HEK293 (cell line): ENCODE results near the gene CYP4F8.

Experiments
- CTCF ChIA-PET: fragments of 350-600 bp; formaldehyde crosslinking; extraction: SDS; loops from one replicate; lab custom pipeline; 2021; ENCODE audit warnings: antibody characterized with exemption; lab: Yijun Ruan, JAX
- POLR2A ChIA-PET: fragments of 300-600 bp; formaldehyde crosslinking; extraction: SDS; loops from one replicate; lab custom pipeline; 2020; ENCODE audit warnings: antibody characterized with exemption, inconsistent platforms; lab: Yijun Ruan, JAX
- H3K27ac ChIP-seq: fragments of 200-500 bp; sonication (Bioruptor generic); 2 replicates; pipeline ENCODE4 v1.5.1; 2014; ENCODE audit warnings: low read depth, low read length, control low read depth, inconsistent platforms; ENCODE audit errors: extremely low read depth
- H3K36me3 ChIP-seq, 2 experiments: fragments of 200-500 bp in 1 of 2; sonication (Bioruptor generic) in 1 of 2; 1 replicate in 1 of 2; 2 replicates in 1 of 2; pipeline ENCODE4 v1.5.1; 2014 to 2017; ENCODE audit warnings: inconsistent platforms in 2 of 2, low read length in 2 of 2; ENCODE audit not compliant: control insufficient read depth in 2 of 2, insufficient read depth in 1 of 2
- H3K4me1 ChIP-seq: fragments of 200-500 bp; sonication (Bioruptor generic); 2 replicates; pipeline ENCODE4 v1.5.1; 2014; ENCODE audit warnings: mild to moderate bottlenecking, low read length, inconsistent platforms; ENCODE audit not compliant: control insufficient read depth, insufficient read depth
- H3K4me3 ChIP-seq: 2 replicates; pipeline ENCODE4 v1.5.1; 2011; ENCODE audit warnings: low read depth, mild to moderate bottlenecking, control low read depth, low read length, moderate library complexity
- H3K9me3 ChIP-seq: fragments of 200-500 bp; sonication (Bioruptor generic); 2 replicates; pipeline ENCODE4 v1.5.1; 2014; ENCODE audit warnings: low read depth, low read length, inconsistent platforms; ENCODE audit not compliant: control insufficient read depth, insufficient read depth
- BCL11A ChIP-seq: fragments of 450-650 bp; formaldehyde crosslinking; IDR thresholded peaks from 2 replicates; pipeline ENCODE4 v1.5.1; 2016; ENCODE audit warnings: low read depth, missing biosample characterization, missing genetic modification characterization
- CTCF ChIP-seq: fragments of 450-650 bp; formaldehyde crosslinking; IDR thresholded peaks from 2 replicates; pipeline ENCODE4 v1.5.1; 2016; ENCODE audit warnings: missing biosample characterization, missing genetic modification characterization
- KLF16 ChIP-seq: fragments of 450-650 bp; formaldehyde crosslinking; IDR thresholded peaks from 2 replicates; pipeline ENCODE4 v1.5.1; 2017; ENCODE audit warnings: missing biosample characterization, missing genetic modification characterization
- MZF1 ChIP-seq: fragments of 450-650 bp; formaldehyde crosslinking; IDR thresholded peaks from 2 replicates; pipeline ENCODE4 v1.5.1; 2017; ENCODE audit warnings: missing biosample characterization, missing genetic modification characterization, borderline replicate concordance
- REPIN1 ChIP-seq: fragments of 450-650 bp; formaldehyde crosslinking; IDR thresholded peaks from 2 replicates; pipeline ENCODE4 v1.5.1; 2017; ENCODE audit warnings: missing biosample characterization, missing genetic modification characterization, low read depth
- SCRT1 ChIP-seq: fragments of 450-650 bp; formaldehyde crosslinking; IDR thresholded peaks from 2 replicates; pipeline ENCODE4 v1.5.1; 2016; ENCODE audit warnings: missing biosample characterization, missing genetic modification characterization, borderline replicate concordance
- SETDB1 ChIP-seq: IDR thresholded peaks from one replicate; pipeline ENCODE4 v1.6.1; 2017; ENCODE audit warnings: mild to moderate bottlenecking, low read length, moderate library complexity, mixed read lengths; ENCODE audit not compliant: insufficient read length
- TCF7L2 ChIP-seq: IDR thresholded peaks from 2 replicates; pipeline ENCODE4 v1.6.1; 2011; ENCODE audit warnings: low read depth, mild to moderate bottlenecking, inconsistent platforms, low read length, moderate library complexity, borderline replicate concordance
- ZBTB20 ChIP-seq: fragments of 450-650 bp; formaldehyde crosslinking; IDR thresholded peaks from 2 replicates; pipeline ENCODE4 v1.5.1; 2016; ENCODE audit warnings: missing biosample characterization, missing genetic modification characterization
- ZBTB48 ChIP-seq: fragments of 450-650 bp; formaldehyde crosslinking; IDR thresholded peaks from 2 replicates; pipeline ENCODE4 v1.5.1; 2016; ENCODE audit warnings: missing biosample characterization, missing genetic modification characterization
- ZNF112 ChIP-seq: fragments of 450-650 bp; formaldehyde crosslinking; IDR thresholded peaks from 2 replicates; pipeline ENCODE4 v1.5.0; 2017; ENCODE audit warnings: missing biosample characterization, missing genetic modification characterization
- ZNF121 ChIP-seq: fragments of 450-650 bp; formaldehyde crosslinking; IDR thresholded peaks from 2 replicates; pipeline ENCODE4 v1.5.1; 2016; ENCODE audit warnings: missing biosample characterization, missing genetic modification characterization
- ZNF169 ChIP-seq: fragments of 450-650 bp; formaldehyde crosslinking; IDR thresholded peaks from 2 replicates; pipeline ENCODE4 v1.5.1; 2016; ENCODE audit warnings: missing biosample characterization, missing genetic modification characterization
- ZNF221 ChIP-seq: fragments of 450-650 bp; formaldehyde crosslinking; IDR thresholded peaks from 2 replicates; pipeline ENCODE4 v1.5.1; 2017; ENCODE audit warnings: missing biosample characterization, missing genetic modification characterization, borderline replicate concordance
- ZNF223 ChIP-seq: fragments of 450-650 bp; formaldehyde crosslinking; IDR thresholded peaks from 2 replicates; pipeline ENCODE4 v1.5.1; 2016; ENCODE audit warnings: missing biosample characterization, missing genetic modification characterization
- ZNF354C ChIP-seq: fragments of 450-650 bp; formaldehyde crosslinking; IDR thresholded peaks from 2 replicates; pipeline ENCODE4 v1.5.1; 2016; ENCODE audit warnings: missing biosample characterization, missing genetic modification characterization, low read depth, borderline replicate concordance
- ZNF37A ChIP-seq: fragments of 450-650 bp; IDR thresholded peaks from 2 replicates; pipeline ENCODE4 v1.5.1; 2018; ENCODE audit warnings: missing biosample characterization, missing genetic modification characterization
- ZNF473 ChIP-seq: fragments of 450-650 bp; formaldehyde crosslinking; IDR thresholded peaks from 2 replicates; pipeline ENCODE4 v1.5.1; 2017; ENCODE audit warnings: missing biosample characterization, missing genetic modification characterization
- ZNF48 ChIP-seq: fragments of 450-650 bp; formaldehyde crosslinking; IDR thresholded peaks from 2 replicates; pipeline ENCODE4 v1.5.1; 2016; ENCODE audit warnings: missing biosample characterization, missing genetic modification characterization
- ZNF521 ChIP-seq: fragments of 450-650 bp; formaldehyde crosslinking; IDR thresholded peaks from 2 replicates; pipeline ENCODE4 v1.5.1; 2017; ENCODE audit warnings: missing biosample characterization, mild to moderate bottlenecking, missing genetic modification characterization
- ZNF529 ChIP-seq: fragments of 450-650 bp; formaldehyde crosslinking; IDR thresholded peaks from 2 replicates; pipeline ENCODE4 v1.5.1; 2017; ENCODE audit warnings: missing genetic modification characterization, missing biosample characterization; ENCODE audit not compliant: insufficient replicate concordance
- ZNF571 ChIP-seq: fragments of 450-650 bp; formaldehyde crosslinking; IDR thresholded peaks from 2 replicates; pipeline ENCODE4 v1.5.0; 2017; ENCODE audit warnings: missing biosample characterization, missing genetic modification characterization
- ZNF624 ChIP-seq: fragments of 450-650 bp; formaldehyde crosslinking; IDR thresholded peaks from 2 replicates; pipeline ENCODE4 v1.5.1; 2017; ENCODE audit warnings: missing biosample characterization, missing genetic modification characterization
- ZNF660 ChIP-seq: fragments of 450-650 bp; IDR thresholded peaks from 2 replicates; pipeline ENCODE4 v1.5.1; 2018; ENCODE audit warnings: missing biosample characterization, mild to moderate bottlenecking, missing genetic modification characterization
- ZNF677 ChIP-seq: fragments of 450-650 bp; IDR thresholded peaks from 2 replicates; pipeline ENCODE4 v1.5.0; 2018; ENCODE audit warnings: missing biosample characterization, mild to moderate bottlenecking, missing genetic modification characterization, moderate library complexity
- ZSCAN30 ChIP-seq: fragments of 450-650 bp; IDR thresholded peaks from 2 replicates; pipeline ENCODE4 v1.5.1; 2018; ENCODE audit warnings: missing biosample characterization, mild to moderate bottlenecking, missing genetic modification characterization, moderate library complexity
- ZSCAN4 ChIP-seq: fragments of 450-650 bp; formaldehyde crosslinking; IDR thresholded peaks from 2 replicates; pipeline ENCODE4 v1.5.1; 2017; ENCODE audit warnings: missing biosample characterization, missing genetic modification characterization

Gene CYP4F8

GRCh38 chr19:15673176-15673654, 58.2 kb downstream of the CYP4F8 start:
- H3K9me3 ChIP-seq = no peaks in the 10 kb centered on the region
- CTCF ChIA-PET = no interaction called here
- H3K27ac ChIP-seq = no peak overlapping the region
- TF ChIP-seq ZNF37A (tag by site-specific recombination) (no peak), ZNF571 (no peak), KLF16 (no peak), ZNF221 (tag by site-specific recombination) (no peak), ZNF121 (tag by site-specific recombination) (no peak), ZNF660 (tag by site-specific recombination) (no peak), ZBTB20 (no peak), CTCF (tag by site-specific recombination) (no peak), ZBTB48 (tag by site-specific recombination) (no peak), SETDB1 (no peak), ZNF529 (tag by site-specific recombination) (no peak), TCF7L2 (no peak), ZNF112 (tag by site-specific recombination) (no peak)
- POLR2A ChIA-PET = interaction anchor here (0.6 kb wide), 1 partner anchor 352 kb away, joined by 3 read pairs; no protein-coding TSS in a partner anchor
- H3K4me3 ChIP-seq = no peak overlapping the region
- H3K4me1 ChIP-seq = no peaks in the 10 kb centered on the region
- H3K36me3 ChIP-seq = no peaks in the 10 kb centered on the region

- ChIA-PET CTCF (no interaction called here), POLR2A (no interaction called here)
- H3K36me3 ChIP-seq = no peaks in the 10 kb centered on the region
- no peak overlapping the region for H3K27ac ChIP-seq
- TF ChIP-seq ZNF571 (no peak), ZNF48 (tag by site-specific recombination) (no peak), ZSCAN4 (tag by site-specific recombination) (no peak), ZSCAN30 (no peak), SCRT1 (tag by site-specific recombination) (no peak), ZNF473 (tag by site-specific recombination) (no peak), ZNF354C (tag by site-specific recombination) (no peak), ZNF677 (tag by site-specific recombination) (no peak), ZNF169 (tag by site-specific recombination) (no peak), MZF1 (no peak), ZNF624 (no peak), REPIN1 (tag by site-specific recombination) (no peak), ZNF223 (tag by site-specific recombination) (no peak), BCL11A (no peak), ZNF521 (tag by site-specific recombination) (no peak), ZNF529 (tag by site-specific recombination) (no peak)
- H3K9me3 ChIP-seq = no peaks in the 10 kb centered on the region
- no peak overlapping the region for H3K4me3 ChIP-seq
- no peaks in the 10 kb centered on the region for H3K4me1 ChIP-seq
Measured at GRCh38 chr19:15675560-15675959, 60.5 kb downstream of the CYP4F8 start.
